K562 (cell line): ENCODE results near the gene LMBR1L. TPM values are rescaled to one million over a fixed set of nuclear protein-coding genes. Genes with fewer than 3 reads are reported as not detected.

Experiments
- CBFA2T2 ChIP-seq: fragments of 450-650 bp; conservative IDR thresholded peaks from 2 replicates; pipeline ENCODE4 v1.6.1; 2017; ENCODE audit warnings: mild to moderate bottlenecking
- DNMT1 ChIP-seq: fragments of 450-650 bp; IDR thresholded peaks from 2 replicates; pipeline ENCODE4 v1.6.1; 2016; ENCODE audit warnings: antibody characterized with exemption, mild to moderate bottlenecking
- ETV6 ChIP-seq, 3 experiments: fragments of 150-350 bp in 1 of 3; sonication (generic) in 1 of 3; formaldehyde crosslinking in 1 of 3; IDR thresholded peaks; 2 replicates each; pipeline versions ENCODE4 v1.6.1 to v1.8.0; 2014 to 2022; ENCODE audit warnings: borderline replicate concordance in 2 of 3, low read depth in 2 of 3, antibody characterized with exemption in 1 of 3, low read length in 1 of 3, mild to moderate bottlenecking in 1 of 3, missing genetic modification reagents in 1 of 3
- GABPB1 ChIP-seq: sonication (generic); formaldehyde crosslinking; IDR thresholded peaks from 2 replicates; pipeline ENCODE4 v1.8.0; 2022; ENCODE audit warnings: mild to moderate bottlenecking, missing genetic modification reagents
- NCOA4 ChIP-seq: fragments of 450-650 bp; IDR thresholded peaks from 2 replicates; pipeline ENCODE4 v1.6.1; 2018; ENCODE audit warnings: mild to moderate bottlenecking; ENCODE audit not compliant: partially characterized antibody
- POLR2A ChIP-seq: fragments of 450-650 bp; conservative IDR thresholded peaks from 2 replicates; pipeline ENCODE4 v1.6.1; 2016
- STAG1 ChIP-seq: sonication (generic); formaldehyde crosslinking; IDR thresholded peaks from 2 replicates; pipeline ENCODE4 v1.5.0; 2020; ENCODE audit warnings: missing genetic modification reagents, borderline replicate concordance
- ZNF121 ChIP-seq: sonication (generic); formaldehyde crosslinking; conservative IDR thresholded peaks from 2 replicates; pipeline ENCODE4 v1.8.0; 2022; ENCODE audit warnings: missing genetic modification reagents
- ZNF431 ChIP-seq: sonication (generic); formaldehyde crosslinking; IDR thresholded peaks from 2 replicates; pipeline ENCODE4 v1.8.0; 2022; ENCODE audit warnings: mild to moderate bottlenecking, missing genetic modification reagents
- polyA plus RNA-seq, 8 experiments: library from polyadenylated mRNA; depleted of rRNA in 4 of 8; stranded (reverse) in 5 of 8; unstranded in 3 of 8; fragments of >200 nt; fragmentation: Nextera tagmentation in 2 of 8; fragmentation: Illumina TruSeq in 1 of 8; extraction: Ambion mirVana in 2 of 8; extraction: Trizol in 1 of 8; gene quantifications; 2 replicates each; pipeline versions ENCODE4 v1.2.1 to v1.2.3, GENCODE V29; 2011 to 2014; ENCODE audit warnings: inconsistent platforms in 1 of 8, missing spikeins in 1 of 8
- total RNA-seq, 7 experiments: library from RNA; depleted of rRNA in 6 of 7; stranded (reverse); fragments of >200 nt in 6 of 7; fragmentation: Illumina TruSeq in 2 of 7; extraction: Trizol in 2 of 7; gene quantifications; 2 replicates each; pipeline versions ENCODE4 v1.2.1 to v1.2.3, GENCODE V29; 2011 to 2021; ENCODE audit warnings: low replicate concordance in 1 of 7
- TF ChIP-seq, protein P1 (sequence below): sonication (generic); formaldehyde crosslinking; IDR thresholded peaks from 2 replicates; pipeline ENCODE4 v1.9.0; 2022; ENCODE audit warnings: mild to moderate bottlenecking, missing genetic modification reagents
- TF ChIP-seq, protein P2 (sequence below), 2 experiments: fragments of 450-650 bp in 1 of 2; sonication (generic) in 1 of 2; formaldehyde crosslinking in 1 of 2; IDR thresholded peaks in 1 of 2; conservative IDR thresholded peaks in 1 of 2; 2 replicates each; pipeline versions ENCODE4 v1.6.1 to v1.8.1; 2016 to 2023; ENCODE audit warnings: mild to moderate bottlenecking in 2 of 2, moderate library complexity in 2 of 2, inconsistent platforms in 1 of 2, missing genetic modification reagents in 1 of 2

LMBR1L gene
- total and polyA plus RNA-seq, 9 of the 15 experiments (the other 6 are each of a cell fraction or from before 2014, with no cell fraction given), result 2.5 to 57.0 (median 31.1) TPM

DNA sequence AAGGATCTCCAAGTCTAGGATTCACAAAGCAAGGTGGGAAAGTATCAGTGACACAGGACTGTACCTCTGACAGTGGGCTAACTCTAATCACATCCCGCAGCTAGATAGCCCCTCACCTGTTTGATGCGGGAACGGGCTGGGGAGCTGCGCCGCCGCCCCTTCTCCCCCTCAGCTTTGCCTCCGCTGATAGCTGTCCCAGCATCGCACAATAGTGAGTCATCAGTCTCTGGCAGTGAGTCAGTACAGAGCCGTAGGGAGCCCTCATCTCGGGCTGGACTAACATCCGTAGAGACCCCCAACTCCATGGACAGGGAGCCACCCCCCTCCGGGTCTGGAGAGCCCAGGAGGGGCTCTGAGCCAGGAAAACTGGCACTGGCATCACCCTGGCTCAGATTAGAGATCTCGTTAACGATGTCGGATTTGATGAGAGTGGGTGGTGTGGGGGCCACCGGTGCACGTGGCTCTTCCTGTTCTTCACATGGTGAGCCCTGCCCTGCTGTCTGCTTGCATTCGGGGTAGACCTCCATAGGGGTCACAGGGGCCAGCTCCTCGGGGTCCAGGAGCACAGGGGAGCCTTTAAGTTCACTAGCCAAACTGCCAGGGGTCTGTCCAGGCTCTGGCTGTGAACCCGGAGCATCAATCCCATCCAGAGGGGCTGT is 61.0 kb downstream of the LMBR1L start (continued):
- TF ChIP-seq GABPB1 (CRISPR knock-in tag) (no peak), POLR2A (peak; percentile 36; the same call in 1 of the 2 replicates), NCOA4 (no peak), ZNF121 (no peak), ZNF431 (CRISPR knock-in tag) (no peak), ETV6 (IDR thresholded peaks at IDR 0.05; ENCODE audit: borderline replicate concordance in 1 of 2, low read depth in 2 of 2, low read length in 1 of 2) (no peak), ETV6 (CRISPR knock-in tag; IDR thresholded peaks at IDR 0.05; ENCODE audit: borderline replicate concordance) (no peak), STAG1 (CRISPR knock-in tag) (no peak), DNMT1 (no peak), CBFA2T2 (no peak)
- TF ChIP-seq, protein P1, sequence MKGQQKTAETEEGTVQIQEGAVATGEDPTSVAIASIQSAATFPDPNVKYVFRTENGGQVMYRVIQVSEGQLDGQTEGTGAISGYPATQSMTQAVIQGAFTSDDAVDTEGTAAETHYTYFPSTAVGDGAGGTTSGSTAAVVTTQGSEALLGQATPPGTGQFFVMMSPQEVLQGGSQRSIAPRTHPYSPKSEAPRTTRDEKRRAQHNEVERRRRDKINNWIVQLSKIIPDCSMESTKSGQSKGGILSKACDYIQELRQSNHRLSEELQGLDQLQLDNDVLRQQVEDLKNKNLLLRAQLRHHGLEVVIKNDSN, result no peak
- TF ChIP-seq, protein P2, sequence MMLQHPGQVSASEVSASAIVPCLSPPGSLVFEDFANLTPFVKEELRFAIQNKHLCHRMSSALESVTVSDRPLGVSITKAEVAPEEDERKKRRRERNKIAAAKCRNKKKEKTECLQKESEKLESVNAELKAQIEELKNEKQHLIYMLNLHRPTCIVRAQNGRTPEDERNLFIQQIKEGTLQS (IDR thresholded peaks at IDR 0.05), result peak; percentile 63
- TF ChIP-seq, protein P2 (CRISPR knock-in tag; conservative IDR thresholded peaks at IDR 0.05), result no peak
